Left renal cortex interstitium (tissue), 4 donors: ENCODE measurements around the gene DIPK1B. TPM values are rescaled to one million over a fixed set of nuclear protein-coding genes. Genes with fewer than 3 reads are reported as not detected.

Source experiments
- DNase-seq, 4 donors: peaks; one replicate each; pipeline ENCODE4 v3.0.0-alpha.2; 2013; ENCODE audit warnings: low read depth in 4 of 4, low spot score in 2 of 4, missing footprints in 1 of 4
- polyA plus RNA-seq, 4 donors: library from polyadenylated mRNA; unstranded; fragments of 120-200 nt; gene quantifications; one replicate each; pipeline ENCODE4 v1.2.1, GENCODE V29; 2013; ENCODE audit not compliant: insufficient read length in 4 of 4

DIPK1B gene
- polyA plus RNA-seq, 4 donors = 28.5 to 47.3 (median 40.1) TPM

DNA sequence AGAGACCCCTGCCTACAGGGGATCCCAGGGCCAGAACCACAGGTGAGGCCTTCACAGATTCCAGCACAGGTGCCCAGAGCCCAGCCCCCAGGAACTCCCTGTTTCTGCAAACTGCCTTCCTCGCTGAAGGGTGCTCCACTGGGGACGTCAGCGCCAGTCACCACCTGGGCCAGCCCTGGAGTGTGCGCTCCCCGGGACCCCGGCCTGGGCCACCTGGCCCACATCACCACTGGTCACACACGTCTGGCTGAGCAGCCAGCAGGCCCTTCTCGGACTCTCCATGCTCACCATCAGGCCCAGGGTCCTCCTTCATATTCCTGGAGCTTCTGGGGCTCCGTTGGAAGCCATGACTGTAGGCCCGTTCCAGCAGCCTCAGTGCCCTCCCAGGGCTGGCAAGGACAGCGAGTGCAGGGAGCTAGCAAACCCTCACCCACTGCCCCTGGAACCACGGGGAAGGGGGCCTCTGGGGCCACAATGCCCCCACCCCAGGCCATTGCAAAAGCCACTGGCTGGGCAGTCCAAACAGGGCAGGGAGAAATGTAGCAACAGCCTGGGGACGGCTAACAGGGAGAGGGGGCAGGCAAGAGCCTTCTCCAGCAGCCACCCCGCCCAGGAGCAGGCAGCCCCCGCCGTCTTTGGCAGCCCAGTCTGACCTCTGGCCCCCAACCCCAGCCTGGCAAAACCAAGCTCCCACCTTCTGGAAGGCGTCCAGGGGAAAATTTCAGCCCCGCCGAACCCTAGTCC is 26.4 kb upstream of the DIPK1B start:
- no peak for DNase-seq

GRCh38 chr9:136686534-136686793 is 25.9 kb upstream of the DIPK1B start:
- no peak for DNase-seq

DNA sequence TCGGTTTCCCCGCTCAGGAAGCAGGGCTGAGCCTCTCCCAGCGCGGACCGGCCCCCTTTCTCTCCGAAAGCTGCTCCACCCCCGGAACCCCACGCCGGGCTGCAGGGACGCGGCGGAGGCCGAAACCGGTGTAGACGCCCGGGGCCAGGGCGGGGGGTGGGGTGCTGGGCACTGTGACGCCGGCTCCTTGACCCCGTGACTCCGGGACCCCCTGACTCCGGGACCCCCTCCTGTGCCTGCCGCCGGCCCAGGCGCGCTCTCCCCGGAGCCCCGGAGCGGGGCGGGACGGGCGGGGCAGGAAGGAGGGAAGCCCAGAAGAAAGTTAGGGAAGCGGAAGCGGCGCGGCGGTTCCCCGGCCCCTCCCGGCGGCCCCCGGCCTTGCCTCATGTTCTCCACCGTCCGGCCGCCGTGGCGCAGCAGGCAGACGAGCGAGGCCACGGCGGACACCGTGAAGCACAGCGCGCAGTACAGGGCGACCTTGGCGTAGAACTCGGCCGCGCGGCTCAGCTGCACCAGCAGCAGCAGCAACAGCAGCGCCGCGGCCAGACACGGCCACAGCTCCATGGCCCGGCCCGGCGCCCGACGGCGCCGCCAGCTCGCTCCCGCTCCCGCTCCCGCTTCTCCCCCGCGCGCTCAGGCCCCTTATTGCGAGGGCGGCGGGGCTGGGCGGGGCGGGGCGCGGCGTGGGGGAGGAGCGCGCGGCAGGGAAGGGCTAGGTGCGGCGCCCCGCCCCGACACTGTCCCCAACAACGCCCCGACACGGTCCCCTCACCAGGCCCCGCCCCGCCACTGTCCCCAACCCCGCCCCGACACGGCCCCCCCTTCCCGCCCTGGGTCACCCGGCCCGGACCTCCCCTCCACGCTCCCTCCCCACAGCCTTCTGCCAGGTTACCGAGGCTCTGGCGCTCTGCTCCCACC is 25.3 kb upstream of the DIPK1B start, which contains the start of gene AGPAT2:
Gene AGPAT2 (minus strand): TSS at position 664 of the 918 bp plus-strand sequence. CDS start 100 bp downstream, at position 564.
- DNase-seq = no peak

- no peak for DNase-seq
Observed at GRCh38 chr9:136687721-136688223, 24.6 kb upstream of the DIPK1B start.

- DNase-seq = no peak
Observed at GRCh38 chr9:136688274-136689107, 23.9 kb upstream of the DIPK1B start.

DNA sequence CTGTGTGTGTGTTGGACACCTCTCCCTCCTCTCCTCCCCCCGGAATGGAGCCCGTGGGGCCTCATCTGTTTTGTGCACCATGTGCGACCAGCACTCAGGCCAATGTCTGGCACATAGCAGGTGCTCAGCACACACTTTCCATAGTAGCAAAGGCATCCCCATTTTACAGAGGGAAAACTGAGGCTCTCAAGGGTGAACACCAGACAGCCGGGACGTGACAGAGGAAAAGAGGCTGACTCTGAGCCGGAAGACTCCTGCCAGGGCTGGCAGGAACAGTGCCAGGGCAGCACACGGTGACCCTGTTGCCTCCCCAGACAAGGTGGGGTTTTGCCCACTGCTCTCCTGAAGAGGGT is 23.3 kb upstream of the DIPK1B start:
- no peak for DNase-seq

- DNase-seq = no peak
Observed at GRCh38 chr9:136690104-136690805, 22.1 kb upstream of the DIPK1B start.

GRCh38 chr9:136690806-136691261 is 21.5 kb upstream of the DIPK1B start:
- DNase-seq = no peak

DNA sequence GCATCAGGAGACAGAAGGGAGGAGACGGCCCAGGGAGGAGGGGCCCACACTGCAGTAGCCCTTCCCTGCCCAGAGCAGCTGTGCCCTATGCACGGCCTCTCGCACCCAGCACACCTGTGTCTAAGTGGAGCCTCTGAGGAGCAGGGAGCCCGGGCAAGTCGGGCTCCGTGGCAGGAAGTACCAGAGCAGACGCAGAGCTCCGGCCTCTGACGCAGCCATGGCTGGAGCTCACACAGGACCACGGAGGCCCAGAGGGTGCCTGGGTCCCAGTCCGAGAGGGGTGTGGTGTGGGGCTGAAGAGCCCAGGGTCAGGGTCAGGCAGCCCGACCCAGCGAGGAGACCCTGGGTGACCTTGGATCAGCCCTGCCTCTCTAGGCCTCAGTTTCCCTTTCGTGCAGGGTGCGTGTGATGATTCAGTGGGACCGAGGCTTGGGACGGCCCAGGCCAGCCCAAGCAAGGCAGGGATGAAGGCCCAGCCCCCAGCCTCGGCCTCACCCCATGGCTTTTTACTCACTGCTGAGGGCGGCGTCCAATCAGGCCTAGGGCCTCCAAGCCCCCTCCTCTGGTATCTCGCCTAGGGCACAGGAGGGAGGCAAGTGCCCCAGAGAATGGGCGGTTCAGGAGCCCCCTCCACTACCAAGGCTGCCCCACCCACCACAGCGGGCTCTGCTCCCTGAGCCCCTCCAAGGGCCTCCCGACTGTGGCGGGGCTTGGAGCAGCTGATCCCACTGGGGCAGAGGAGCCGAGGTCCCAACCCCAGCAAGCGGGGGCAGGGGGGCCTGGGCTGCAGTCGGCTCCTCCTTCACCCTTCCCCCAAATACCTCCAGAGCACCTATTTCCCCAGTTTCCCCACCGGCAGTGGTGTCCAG is 20.8 kb upstream of the DIPK1B start:
- no peak for DNase-seq

GRCh38 chr9:136692185-136693134 is 19.9 kb upstream of the DIPK1B start:
- no peak for DNase-seq

DNA sequence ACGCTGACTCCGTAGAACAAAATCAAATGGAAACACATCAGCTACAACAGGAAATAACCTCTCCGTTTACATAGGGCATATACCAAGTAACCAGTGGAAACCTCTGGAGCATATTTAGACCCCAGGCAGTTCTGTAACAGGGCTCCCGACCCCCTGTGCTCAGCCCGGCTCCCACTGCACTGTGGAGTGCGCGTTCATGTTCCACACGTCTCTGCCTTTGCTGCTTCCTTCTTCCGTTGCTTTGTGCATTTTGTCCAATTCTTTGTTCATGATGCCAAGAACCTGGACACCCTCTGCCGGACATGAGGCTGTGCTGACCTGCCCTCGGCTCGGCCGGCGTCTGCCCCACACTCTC is 19.3 kb upstream of the DIPK1B start:
- no peak for DNase-seq

DNA sequence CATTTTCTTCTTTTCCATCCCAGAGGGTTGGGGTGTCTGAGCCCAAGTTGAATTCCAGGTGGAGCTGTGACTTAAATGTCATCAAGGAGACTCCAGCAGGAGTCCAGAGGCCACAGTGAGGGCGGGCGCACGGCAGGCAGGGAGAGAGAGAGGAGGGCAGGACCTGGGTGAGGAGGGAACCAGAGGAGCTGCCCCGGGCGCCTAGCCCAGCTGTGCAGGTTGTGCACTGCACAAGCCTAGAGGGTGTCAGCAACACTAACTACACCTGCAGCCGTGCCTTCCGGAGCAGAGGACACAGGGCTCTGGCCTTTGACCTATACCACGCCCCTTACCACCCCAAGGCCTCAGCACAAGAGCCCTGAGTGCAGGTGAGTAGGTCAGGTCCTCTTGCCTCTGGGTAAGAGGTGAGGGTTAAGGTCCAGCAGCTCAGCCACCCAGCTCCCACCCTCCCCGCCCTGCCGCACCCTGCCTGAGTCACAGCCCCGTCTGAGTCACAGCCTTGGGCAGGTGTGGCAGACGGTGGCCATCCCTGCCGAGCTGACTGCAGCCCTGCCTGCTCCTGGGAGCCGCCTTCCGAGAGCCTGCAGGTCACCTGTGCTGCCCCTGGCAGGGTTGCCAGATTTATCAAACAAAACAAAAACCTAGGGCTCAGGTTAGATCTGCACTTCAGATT is 18.7 kb upstream of the DIPK1B start:
- no peak for DNase-seq

DNA sequence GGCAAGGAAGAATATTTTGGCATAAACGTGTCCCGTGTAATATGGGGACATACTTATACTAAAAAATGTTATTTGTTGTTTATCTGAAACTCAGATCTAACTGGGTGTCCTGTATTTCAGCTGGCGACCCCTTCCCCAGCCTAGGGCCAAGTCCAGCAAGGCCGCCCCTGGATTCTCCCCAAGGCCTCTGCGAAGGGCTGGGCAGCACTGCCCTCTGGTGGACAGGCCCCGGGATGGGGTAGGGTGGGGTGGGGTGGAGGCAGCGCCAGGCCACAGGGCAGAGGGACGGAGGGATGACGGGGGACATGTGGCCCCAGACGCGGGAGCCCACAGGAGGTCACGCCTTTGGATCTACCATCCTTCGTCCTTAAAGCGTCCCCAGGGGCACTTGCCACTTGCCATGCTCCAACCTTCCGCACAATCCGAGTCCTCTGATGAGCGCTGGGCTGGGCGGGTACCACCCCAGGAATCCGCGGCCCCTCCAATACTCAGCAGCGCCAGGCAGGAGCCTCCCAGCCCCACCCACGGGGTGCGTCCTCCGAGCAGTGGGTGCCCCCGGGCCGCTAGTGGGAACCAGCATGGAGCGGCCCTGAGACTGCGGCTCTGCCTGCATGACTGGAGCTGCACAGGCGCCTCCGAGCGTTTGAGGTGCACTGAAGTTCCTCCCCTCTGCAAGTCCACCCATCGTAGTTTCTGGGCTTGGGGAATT is 18.1 kb upstream of the DIPK1B start:
- no peak for DNase-seq

DNA sequence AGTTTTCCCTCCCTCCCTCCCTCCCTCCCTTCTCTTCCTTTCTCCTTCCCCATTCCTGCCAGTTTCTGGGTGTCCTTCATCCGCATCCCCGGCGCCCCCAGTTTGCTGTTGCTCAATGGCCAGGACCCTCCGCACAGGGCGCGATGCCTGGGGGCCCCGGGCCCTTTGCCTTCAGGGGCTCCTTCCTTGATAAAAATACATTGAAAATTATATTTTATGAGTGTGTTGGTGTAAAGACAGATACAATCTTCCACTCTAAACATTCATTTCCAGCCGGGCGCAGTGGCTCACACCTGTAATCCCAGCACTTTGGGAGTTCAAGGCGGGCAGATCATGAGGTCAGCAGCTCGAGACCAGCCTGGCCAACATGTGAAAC is 17.5 kb upstream of the DIPK1B start:
- DNase-seq = no peak

DNA sequence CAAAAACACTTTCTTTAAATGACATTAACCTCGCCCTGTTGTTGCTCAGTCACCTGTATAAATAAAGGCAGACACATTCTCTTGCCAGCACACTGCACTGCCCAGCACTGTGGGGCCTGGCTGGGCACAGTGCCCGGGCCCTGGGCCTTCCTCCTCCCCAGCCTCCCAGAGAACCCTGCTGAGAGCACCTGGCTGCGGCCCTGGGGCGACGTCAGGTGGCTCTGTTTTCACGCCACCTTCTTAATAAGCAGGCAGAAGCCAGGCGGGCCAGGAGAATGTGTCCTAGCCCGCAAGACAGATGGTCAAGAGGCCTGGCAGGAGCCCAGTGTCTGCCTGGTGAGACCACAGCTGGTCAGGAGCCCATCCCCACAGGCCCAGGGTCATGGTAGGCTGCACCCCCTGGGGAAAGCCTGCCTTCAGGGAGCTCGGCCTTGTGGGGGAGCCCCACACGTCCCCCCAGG is 16.9 kb upstream of the DIPK1B start:
- DNase-seq = no peak

DNA sequence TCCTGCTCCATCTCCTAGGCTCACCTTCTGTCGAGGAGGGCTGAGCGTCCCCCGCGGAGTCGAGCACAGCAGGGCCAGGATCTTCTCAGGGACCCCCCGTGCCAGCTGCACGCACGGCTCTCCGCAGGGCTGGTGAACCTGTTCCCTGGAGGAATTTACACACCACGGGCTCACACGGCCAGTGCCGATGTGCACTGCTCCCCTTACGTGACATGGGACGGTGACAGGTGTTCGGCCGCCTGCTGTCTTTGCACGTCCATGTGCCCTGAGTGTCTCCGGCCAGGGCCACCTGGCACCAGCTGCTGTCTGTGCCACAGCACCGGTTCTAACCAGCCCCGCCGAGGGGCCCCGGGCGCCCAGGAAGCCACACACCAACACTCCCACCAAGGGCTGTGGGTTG is 16.4 kb upstream of the DIPK1B start:
- DNase-seq = no peak

GRCh38 chr9:136696502-136696901 is 15.9 kb upstream of the DIPK1B start:
- DNase-seq = no peak
